Stimulated activated CD4-positive, alpha-beta T cell treated with anti-CD3 and anti-CD28 coated beads, TNF-alpha, amount 100 ng/mL, for 24 hours (primary cell): ENCODE measurements around the gene BCL3.
"Not testable (repeated sequence)": the region's sequence is repeated elsewhere in the genome, so short reads cannot be mapped to it uniquely, and the experiment has no call there.

Source experiments
- DNase-seq, 3 experiments: peaks; one replicate each; pipeline ENCODE4 v3.0.0-alpha.2; 2020; ENCODE audit warnings: low read depth in 3 of 3

Gene BCL3

DNA sequence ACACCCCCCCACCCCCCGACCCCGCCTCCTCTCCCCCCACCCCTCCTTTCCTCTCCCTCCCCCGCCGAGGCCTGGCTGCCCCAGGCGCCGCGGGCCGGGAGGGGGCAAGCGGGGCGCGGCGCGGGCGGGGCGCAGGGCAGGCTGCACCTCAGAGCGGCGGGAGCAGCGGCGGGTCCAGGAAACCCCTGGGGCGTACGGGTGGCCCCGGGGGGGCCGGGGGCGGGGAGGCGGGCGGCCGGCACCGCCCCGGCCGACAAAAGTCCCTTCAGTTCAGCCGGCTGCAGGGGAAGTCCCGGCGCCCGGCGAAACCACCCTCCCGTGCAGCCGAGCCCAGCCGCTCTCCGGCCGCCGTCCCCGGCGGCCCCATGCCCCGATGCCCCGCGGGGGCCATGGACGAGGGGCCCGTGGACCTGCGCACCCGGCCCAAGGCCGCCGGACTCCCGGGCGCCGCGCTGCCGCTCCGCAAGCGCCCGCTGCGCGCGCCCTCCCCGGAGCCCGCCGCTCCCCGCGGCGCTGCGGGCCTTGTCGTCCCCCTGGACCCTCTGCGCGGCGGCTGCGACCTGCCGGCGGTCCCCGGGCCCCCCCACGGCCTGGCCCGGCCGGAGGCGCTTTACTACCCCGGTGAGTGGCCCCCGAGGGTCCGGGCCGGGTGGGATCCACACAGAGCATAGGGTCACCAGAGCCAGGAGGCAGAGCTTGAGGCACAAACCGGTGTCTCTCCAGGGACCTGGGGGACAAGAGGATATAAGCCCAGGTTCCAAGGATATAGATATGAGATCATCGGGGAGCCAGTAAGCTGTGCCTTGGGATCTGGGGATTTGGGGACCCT, at the start of gene BCL3:
Gene BCL3 (plus strand): TSS at position 283 of the 829 bp plus-strand sequence. CDS start 83 bp downstream, at position 366.
- peak; percentile 26 to 70 (median 30) for DNase-seq

- no peak for DNase-seq
Measured at GRCh38 chr19:44700547-44700946, 48.0 kb upstream of the BCL3 start.

GRCh38 chr19:44701228-44701627, 47.3 kb upstream of the BCL3 start:
- no peak for DNase-seq

DNA sequence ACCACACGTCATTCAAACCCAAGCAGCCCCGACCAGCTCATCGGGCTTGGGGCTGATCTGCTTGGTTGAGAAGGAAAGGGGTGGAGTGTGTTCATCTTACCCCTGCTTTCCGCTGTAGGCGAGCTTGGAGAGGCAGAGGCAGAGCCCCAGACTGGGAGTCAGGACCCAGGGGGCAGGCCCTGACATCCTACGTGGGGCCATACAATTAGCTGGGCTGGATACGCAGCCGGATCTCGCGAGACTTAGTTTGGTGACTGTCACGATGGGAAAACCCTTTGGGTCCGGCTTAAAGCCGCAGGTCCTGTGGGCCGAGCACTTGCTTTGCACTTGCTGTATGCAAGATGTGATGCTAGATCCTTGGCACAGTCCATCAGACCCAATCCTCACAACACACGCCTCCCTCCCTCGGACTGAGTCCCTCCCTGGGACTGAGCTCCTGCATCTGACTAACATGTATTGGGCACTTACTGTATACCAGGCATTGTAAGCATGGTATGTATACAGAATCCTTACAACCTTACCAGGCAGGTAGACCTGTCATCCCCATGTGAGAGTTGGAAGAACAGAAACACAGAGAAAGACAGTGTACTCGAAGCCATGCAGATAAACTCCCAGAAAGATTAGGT, 45.8 kb upstream of the BCL3 start:
- no peak for DNase-seq

- DNase-seq, result no peak
Measured at GRCh38 chr19:44703336-44704078, 45.0 kb upstream of the BCL3 start.

GRCh38 chr19:44704982-44705381, 43.5 kb upstream of the BCL3 start:
- DNase-seq, result no peak

DNA sequence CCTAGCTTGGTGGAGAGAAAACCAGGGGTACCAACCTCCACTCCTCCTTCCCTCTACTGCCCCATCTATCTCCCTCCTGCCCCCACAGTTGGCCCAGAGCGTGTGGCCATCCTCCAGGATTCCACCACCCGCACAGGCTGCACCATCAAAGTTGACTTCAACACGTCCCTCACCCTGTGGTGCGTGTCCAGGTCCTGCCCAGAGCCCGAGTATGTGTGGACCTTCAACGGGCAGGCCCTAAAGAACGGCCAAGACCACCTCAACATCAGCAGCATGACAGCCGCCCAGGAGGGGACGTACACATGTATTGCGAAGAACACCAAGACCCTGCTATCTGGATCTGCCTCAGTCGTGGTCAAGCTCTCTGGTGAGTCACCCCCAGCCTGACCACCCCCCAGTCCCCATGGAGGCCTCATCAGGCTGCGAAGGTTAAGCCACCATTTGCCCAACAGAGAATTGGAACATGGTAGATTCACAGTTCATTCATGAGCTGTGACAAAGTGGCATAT, 43.0 kb upstream of the BCL3 start:
- no peak for DNase-seq

DNA sequence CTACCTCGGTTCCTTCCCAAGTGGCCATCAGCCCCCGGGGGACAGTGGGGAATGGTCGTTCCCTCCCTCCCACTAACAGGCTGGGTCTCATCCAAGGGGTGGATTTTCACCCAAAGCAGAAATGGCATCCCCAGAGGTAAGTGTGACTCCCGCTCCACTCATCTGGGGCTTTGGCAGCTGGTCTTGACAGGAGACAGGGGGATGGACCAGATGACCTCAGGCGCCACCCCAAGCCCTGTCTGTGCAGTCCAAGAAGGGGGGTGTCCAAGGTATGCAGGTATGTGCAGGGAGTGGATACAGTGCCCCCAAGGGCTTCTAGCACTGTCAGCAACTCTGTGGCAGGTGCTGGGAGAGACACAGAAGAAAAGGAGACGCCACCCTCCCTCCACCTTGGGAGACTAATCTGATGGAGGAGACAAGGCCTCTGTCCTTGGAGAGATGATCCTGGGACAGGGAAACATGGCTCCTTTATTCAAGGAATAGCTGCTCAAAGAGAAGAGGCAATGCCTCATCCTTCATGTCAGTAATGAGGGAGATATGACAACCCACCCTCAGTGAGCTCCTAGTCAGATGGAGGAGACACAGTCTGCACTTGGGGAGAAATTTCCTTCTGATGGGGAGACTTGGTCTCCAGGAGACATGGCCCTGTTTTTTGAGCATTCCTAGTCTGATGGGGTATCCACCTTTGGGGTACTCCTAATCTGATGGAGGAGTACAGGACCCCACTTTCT, 41.8 kb upstream of the BCL3 start:
- no peak for DNase-seq

- DNase-seq, result no peak
Measured at GRCh38 chr19:44707794-44708193, 40.7 kb upstream of the BCL3 start.

DNA sequence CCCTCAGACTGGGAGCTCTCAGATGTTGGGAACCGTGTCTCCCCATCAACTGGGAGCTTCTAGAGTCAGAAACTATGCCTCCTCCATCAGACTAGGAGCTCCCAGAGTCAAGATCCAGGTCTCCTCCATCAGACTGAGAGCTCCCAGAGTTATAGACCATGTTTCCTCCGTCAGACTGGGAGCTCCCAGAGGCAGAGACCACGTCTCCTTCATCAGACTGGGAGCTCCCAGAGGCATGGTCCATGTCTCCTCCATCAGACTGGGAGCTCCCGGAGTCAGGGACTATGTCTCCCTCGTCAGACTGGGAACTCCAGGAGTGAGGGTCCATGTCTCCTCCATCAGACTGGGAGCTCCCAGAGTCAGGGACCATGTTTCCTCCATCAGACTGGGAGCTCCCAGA, 39.6 kb upstream of the BCL3 start:
- no peak for DNase-seq

DNA sequence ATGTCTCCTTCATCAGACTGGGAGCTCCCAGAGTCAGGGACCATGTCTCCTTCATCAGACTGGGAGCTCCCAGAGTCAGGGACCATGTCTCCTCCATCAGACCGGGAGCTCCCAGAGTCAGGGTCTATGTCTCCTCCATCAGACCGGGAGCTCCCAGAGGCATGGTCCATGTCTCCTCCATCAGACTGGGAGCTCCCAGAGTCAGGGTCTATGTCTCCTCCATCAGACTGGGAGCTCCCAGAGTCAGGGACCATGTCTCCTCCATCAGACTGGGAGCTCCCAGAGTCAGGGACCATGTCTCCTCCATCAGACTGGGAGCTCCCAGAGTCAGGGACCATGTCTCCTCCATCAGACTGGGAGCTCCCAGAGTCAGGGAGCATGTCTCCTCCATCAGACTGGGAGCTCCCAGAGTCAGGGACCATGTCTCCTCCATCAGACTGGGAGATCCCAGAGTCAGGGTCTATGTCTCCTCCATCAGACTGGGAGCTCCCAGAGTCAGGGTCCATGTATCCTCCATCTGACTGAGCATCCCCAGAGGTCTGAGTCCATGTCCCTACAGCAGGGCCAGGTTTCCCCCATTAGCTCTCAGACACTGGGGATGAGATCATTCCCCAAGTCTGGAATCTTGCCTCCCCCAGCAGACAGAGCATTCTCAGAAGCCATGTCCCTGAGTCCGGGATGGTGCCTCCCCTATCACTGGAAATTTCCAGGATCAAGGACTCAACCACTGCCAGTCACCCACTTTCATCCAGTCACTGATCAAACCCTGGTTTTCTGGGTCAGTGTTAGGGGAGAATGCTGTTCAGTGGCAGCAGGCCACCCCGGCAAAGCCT, 38.9 kb upstream of the BCL3 start:
- DNase-seq, result not testable (repeated sequence)

DNA sequence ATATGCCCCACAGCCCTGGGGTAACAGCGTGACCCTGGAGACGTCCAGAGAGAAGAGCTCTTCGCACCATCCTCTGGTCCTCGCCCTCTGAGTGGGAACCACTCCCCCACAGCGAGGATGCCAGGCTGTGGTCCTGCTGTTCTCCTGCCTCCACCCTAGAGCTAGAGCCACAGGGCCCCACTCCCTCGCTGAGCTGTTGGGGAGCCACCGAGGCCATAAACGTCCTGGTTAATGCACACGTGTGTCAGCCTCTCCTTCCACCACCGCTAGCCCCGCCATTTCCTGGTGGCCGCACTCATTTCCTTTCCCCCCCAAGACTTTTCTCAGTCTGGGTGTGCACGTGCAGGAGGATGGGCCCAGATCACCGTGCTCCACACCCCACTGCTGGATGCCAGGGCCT, 38.0 kb upstream of the BCL3 start:
- no peak for DNase-seq

GRCh38 chr19:44712864-44713515, 35.5 kb upstream of the BCL3 start:
- no peak for DNase-seq

DNA sequence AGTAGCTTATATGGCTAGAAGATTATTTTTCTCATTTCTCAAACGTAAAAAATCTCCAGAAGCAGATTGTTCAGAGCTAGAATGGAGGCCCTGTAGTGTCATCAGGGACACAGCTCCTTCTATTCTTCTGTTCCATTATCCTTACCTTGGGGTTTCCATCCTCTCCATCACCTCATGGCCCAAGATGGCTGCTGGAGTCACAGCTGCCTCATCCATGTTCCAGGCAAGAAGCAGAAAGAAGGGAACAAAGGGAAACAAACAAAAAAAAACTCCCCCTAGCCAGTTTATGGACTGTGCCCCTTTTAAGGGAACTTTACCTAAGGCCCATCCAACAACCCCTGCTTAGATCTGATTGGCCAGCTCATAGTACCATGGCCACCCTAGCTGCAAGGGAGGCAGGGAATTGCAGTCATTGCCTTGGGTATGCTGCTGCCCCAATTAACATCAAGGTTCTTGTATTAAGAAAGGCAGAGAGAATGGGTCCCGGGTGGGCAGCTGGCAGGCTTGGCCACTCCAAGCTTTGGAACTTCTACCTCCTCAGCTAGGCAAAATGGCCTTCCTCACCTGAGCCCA, 33.8 kb upstream of the BCL3 start:
- no peak for DNase-seq

DNA sequence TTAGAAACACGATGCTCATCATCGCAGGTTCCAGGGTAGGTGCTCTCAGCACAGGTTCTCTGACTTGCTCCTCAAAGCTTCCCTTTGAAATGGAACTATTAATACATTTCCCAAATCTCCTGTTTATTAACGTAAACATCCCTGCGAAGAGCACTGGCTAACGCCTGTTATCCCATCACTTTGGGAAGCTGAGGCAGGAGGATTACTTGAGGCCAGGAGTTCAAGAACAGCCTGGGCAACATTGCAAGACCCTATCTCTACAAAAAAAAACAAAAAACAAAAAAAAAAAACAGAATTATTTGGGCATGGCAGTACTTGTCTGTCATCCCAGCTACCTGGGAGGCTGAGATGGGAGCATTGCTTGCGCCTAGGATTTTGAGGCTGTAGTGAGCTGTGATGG, 30.9 kb upstream of the BCL3 start:
- DNase-seq, result no peak

- DNase-seq, result no peak
Measured at GRCh38 chr19:44718441-44719261, 29.9 kb upstream of the BCL3 start.

DNA sequence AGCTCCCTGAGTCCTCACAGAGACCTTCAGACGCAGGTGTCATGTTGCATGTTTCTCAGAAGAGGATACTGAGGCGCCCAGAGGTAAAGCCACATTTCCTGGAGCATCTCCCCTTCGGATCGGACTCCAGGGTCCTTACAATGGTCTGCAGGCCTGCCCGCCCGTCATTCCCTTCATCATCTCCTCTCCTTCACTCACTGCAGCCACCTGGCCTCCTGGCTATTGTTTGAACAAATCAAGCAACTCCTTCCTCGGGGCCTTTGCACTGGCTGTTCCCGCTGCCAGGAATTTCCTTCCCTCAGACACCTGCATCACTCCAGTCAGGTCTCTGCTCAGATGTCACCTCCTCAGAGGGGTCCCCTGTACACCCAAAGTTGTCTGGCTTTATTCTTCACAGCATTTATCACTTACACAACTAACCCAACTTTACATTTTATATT, 29.2 kb upstream of the BCL3 start:
- no peak for DNase-seq

- not testable (repeated sequence) for DNase-seq
Measured at GRCh38 chr19:44720396-44720795, 28.1 kb upstream of the BCL3 start.

GRCh38 chr19:44720945-44721344, 27.6 kb upstream of the BCL3 start:
- no peak for DNase-seq
